ENCODE data around the gene BRI3BP.
"Not testable (repeated sequence)": the region's sequence is repeated elsewhere in the genome, so short reads cannot be mapped to it uniquely, and the experiment has no call there.

BRI3BP gene

GRCh38 chr12:125018356-125018755, 24.9 kb downstream of the BRI3BP start:
- DNase-seq (ENCODE audit: extremely low spot score, insufficient read length, low read depth) (no peak), FAIRE-seq (no peak)

- DNase-seq (ENCODE audit: extremely low spot score, insufficient read length, low read depth) (no peak), FAIRE-seq (no peak)
These were observed 27.7 kb downstream of the BRI3BP start for GRCh38 chr12:125021096-125021495.

- no peak for DNase-seq (ENCODE audit: extremely low spot score, insufficient read length, low read depth)
- no peak for FAIRE-seq
These were observed 28.3 kb downstream of the BRI3BP start for GRCh38 chr12:125021771-125022170.

- FAIRE-seq (no peak), DNase-seq (ENCODE audit: extremely low spot score, insufficient read length, low read depth) (no peak)
These were observed 29.6 kb downstream of the BRI3BP start for GRCh38 chr12:125023065-125023464.

GRCh38 chr12:125024949-125025563, 31.6 kb downstream of the BRI3BP start:
- no peak for FAIRE-seq
- DNase-seq (ENCODE audit: extremely low spot score, insufficient read length, low read depth) = no peak

GRCh38 chr12:125025606-125026235, 32.3 kb downstream of the BRI3BP start:
- no peak for FAIRE-seq
- DNase-seq (ENCODE audit: extremely low spot score, insufficient read length, low read depth) = no peak

GRCh38 chr12:125028106-125028505, 34.7 kb downstream of the BRI3BP start:
- DNase-seq (ENCODE audit: extremely low spot score, insufficient read length, low read depth) = no peak

GRCh38 chr12:125029761-125030358, 36.4 kb downstream of the BRI3BP start:
- FAIRE-seq (no peak), DNase-seq (ENCODE audit: extremely low spot score, insufficient read length, low read depth) (no peak)

More at GRCh38 chr12:125028106-125028505, 34.7 kb downstream of the BRI3BP start:
- FAIRE-seq = no peak

GRCh38 chr12:125031471-125031870, 38.0 kb downstream of the BRI3BP start:
- DNase-seq (ENCODE audit: extremely low spot score, insufficient read length, low read depth); FAIRE-seq: not testable (repeated sequence)

- FAIRE-seq = no peak
- no peak for DNase-seq (ENCODE audit: extremely low spot score, insufficient read length, low read depth)
These were observed 39.2 kb downstream of the BRI3BP start for GRCh38 chr12:125032466-125033152.

- no peak for DNase-seq (ENCODE audit: extremely low spot score, insufficient read length, low read depth)
- no peak for FAIRE-seq
These were observed 39.8 kb downstream of the BRI3BP start for GRCh38 chr12:125033288-125033687.

GRCh38 chr12:125038976-125039625, 45.7 kb downstream of the BRI3BP start:
- DNase-seq (ENCODE audit: extremely low spot score, insufficient read length, low read depth) = no peak
- no peak for FAIRE-seq

- FAIRE-seq (no peak), DNase-seq (ENCODE audit: extremely low spot score, insufficient read length, low read depth) (no peak)
These were observed 55.6 kb downstream of the BRI3BP start for GRCh38 chr12:125049093-125049458.

GRCh38 chr12:125050446-125050845, 57.0 kb downstream of the BRI3BP start:
- FAIRE-seq (no peak), DNase-seq (ENCODE audit: extremely low spot score, insufficient read length, low read depth) (no peak)

- no peak for FAIRE-seq
- DNase-seq (ENCODE audit: extremely low spot score, insufficient read length, low read depth) = no peak
These were observed 57.4 kb downstream of the BRI3BP start for GRCh38 chr12:125050868-125051267.

GRCh38 chr12:125053821-125054220, 60.4 kb downstream of the BRI3BP start:
- FAIRE-seq (no peak), DNase-seq (ENCODE audit: extremely low spot score, insufficient read length, low read depth) (no peak)

GRCh38 chr12:125055591-125055990, 62.1 kb downstream of the BRI3BP start:
- FAIRE-seq = no peak
- no peak for DNase-seq (ENCODE audit: extremely low spot score, insufficient read length, low read depth)

- DNase-seq (ENCODE audit: extremely low spot score, insufficient read length, low read depth) (no peak), FAIRE-seq (no peak)
These were observed 62.9 kb downstream of the BRI3BP start for GRCh38 chr12:125056306-125056705.

- no peak for FAIRE-seq
- no peak for DNase-seq (ENCODE audit: extremely low spot score, insufficient read length, low read depth)
These were observed 64.3 kb downstream of the BRI3BP start for GRCh38 chr12:125057708-125058107.

GRCh38 chr12:125061229-125061628, 67.8 kb downstream of the BRI3BP start:
- no peak for FAIRE-seq
- DNase-seq (ENCODE audit: extremely low spot score, insufficient read length, low read depth) = no peak
